ENCODE measurements around the gene C9orf57.

DNA sequence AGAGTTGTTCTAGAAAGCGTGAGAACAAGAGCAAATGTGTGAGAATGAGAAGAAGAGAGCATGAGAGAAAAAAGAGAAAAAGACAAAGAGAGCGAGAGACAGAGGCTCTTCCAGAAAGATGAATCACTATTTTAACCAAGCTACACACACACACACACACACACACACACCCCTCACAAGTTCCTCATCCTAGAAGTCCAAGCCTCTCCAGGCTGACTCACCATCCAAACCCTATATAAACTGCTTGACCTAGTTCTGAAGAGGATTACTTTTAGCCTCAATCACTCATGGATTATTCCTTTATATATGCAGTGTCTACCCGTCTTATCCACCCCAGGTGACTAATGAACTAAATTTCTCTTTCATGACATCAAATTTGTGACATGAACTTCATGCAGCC is 37.6 kb downstream of the C9orf57 start:
- TF ChIP-seq SP1 (IDR thresholded peaks at IDR 0.05; ENCODE audit: low read depth, low read length) (no peak), TAF1 (IDR thresholded peaks at IDR 0.05; ENCODE audit: low read depth, low read length) (no peak), BACH1 (IDR thresholded peaks at IDR 0.05; ENCODE audit: low read length) (no peak), CBX5 (IDR thresholded peaks at IDR 0.05; ENCODE audit: low read depth, low read length) (no peak), EP300 (IDR thresholded peaks at IDR 0.05; ENCODE audit: borderline replicate concordance in 1 of 2, low read depth in 2 of 2, low read length in 2 of 2) (no peak), NRF1 (IDR thresholded peaks at IDR 0.05; ENCODE audit: low read depth, low read length) (no peak), POLR2AphosphoS5 (IDR thresholded peaks at IDR 0.05; ENCODE audit: low read depth, low read length) (no peak), RNF2 (IDR thresholded peaks at IDR 0.05; ENCODE audit: borderline replicate concordance, low read depth, low read length, missing control alignments, poor library complexity, severe bottlenecking) (no peak), GTF2F1 (IDR thresholded peaks at IDR 0.05; ENCODE audit: borderline replicate concordance, low read depth, low read length) (no peak)
- TF ChIP-seq, protein P1, sequence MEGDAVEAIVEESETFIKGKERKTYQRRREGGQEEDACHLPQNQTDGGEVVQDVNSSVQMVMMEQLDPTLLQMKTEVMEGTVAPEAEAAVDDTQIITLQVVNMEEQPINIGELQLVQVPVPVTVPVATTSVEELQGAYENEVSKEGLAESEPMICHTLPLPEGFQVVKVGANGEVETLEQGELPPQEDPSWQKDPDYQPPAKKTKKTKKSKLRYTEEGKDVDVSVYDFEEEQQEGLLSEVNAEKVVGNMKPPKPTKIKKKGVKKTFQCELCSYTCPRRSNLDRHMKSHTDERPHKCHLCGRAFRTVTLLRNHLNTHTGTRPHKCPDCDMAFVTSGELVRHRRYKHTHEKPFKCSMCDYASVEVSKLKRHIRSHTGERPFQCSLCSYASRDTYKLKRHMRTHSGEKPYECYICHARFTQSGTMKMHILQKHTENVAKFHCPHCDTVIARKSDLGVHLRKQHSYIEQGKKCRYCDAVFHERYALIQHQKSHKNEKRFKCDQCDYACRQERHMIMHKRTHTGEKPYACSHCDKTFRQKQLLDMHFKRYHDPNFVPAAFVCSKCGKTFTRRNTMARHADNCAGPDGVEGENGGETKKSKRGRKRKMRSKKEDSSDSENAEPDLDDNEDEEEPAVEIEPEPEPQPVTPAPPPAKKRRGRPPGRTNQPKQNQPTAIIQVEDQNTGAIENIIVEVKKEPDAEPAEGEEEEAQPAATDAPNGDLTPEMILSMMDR (IDR thresholded peaks at IDR 0.05; ENCODE audit: control extremely low read depth in 1 of 3, insufficient read depth in 1 of 3, low read depth in 1 of 3, low read length in 3 of 3): no peak

Data from H1 (cell line).